NCI-H524 treated with DMSO at 0.1 percent for 48 hours (cell line): Measurements from ENCODE around the gene PHOX2A.
"Not testable (repeated sequence)": the region's sequence is repeated elsewhere in the genome, so short reads cannot be mapped to it uniquely, and the experiment has no call there.

Experiments
- DNase-seq: peaks from one replicate; lab custom pipeline; 2025; lab: John Stamatoyannopoulos, UW

PHOX2A gene

DNA sequence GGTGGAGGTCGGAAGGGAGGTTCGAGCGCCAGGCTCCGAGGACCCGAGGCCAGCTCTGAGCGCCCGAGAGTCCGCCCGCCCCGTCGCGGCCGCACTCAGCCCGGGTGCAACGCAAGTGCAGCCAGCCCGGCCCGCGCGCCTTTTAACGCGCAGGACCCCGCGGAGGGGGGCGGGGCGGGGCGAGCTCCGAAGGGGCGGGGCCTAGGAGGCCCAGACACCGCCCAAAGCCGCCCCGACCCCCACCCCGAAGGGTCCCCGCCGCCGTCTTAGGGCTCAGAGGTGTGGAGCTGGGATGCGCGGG is at the start of gene PHOX2A:
Gene PHOX2A, minus strand, starts transcription at position 117 of the 301 bp plus-strand sequence. CDS start 172 bp downstream, outside the sequence.
- DNase-seq, result no peak

DNA sequence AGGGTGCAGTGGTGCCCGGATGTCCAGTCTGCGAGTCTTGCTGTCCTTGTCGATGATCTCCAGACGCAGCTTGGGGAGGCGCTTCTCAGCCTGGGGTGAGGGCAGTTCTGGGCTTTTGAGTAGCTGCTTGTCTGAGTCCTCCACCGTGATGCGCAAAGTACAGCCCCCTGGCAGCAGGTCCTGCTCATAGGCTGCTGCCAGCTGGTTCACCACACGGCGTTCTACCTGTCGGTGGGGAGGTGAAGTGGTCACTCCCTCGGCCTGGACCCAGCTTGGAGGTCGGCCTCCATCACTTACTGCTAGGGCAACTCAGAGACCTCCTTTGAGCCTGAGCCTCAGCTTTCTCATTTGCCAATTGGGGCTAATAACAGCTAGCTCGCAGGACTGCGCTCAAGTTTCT is 49.4 kb upstream of the PHOX2A start:
- no peak for DNase-seq

DNA sequence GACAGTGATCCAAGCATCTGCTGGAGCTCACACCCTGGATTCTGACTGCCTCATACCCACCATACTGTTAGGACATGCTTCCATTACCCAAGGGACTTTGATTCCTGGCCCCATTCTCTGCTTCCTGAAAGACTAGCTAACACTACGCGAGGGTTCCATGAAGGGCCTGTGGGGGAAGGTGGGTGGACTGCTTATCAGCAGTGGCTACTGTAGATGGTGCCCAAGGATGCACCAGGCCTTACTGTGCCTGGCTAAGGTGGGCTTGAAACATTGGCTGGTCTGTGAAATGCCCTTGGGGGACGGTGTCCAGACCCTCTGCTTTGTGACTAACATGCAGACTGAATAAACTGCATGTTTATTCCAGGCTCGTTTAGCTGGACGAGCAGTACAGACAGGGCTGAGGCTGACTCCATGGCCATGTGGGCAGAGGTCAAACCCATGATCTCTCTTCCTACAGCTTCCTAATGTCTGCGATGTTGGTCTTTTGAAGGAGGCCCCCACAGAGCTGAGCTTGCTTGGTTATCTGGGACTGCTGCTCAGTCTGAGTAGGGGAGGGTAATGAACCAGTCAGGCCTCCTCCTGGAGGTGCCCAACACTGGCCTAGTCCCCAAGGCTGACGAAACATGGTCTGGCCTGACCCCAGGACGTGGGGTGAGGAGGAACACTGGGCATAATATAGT is 48.3 kb upstream of the PHOX2A start:
- DNase-seq, result no peak

DNA sequence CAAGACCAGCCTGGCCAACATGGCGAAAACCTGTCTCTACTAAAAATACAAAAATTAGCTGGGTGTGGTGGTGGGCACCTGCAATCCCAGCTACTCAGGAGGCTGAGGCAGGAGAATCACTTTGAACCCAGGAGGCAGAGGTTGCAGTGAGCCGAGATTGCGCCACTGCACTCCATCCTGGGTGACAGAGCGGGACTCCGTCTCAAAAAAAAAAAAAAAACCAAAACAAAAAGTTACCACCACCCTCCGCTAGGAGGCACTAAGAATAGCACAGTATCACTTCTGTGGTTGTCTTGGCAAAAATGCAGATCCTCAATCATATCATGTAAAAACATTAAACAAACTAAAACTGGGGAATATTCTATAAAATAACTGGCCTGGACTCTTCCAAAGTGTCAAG is 46.8 kb upstream of the PHOX2A start:
- not testable (repeated sequence) for DNase-seq

DNA sequence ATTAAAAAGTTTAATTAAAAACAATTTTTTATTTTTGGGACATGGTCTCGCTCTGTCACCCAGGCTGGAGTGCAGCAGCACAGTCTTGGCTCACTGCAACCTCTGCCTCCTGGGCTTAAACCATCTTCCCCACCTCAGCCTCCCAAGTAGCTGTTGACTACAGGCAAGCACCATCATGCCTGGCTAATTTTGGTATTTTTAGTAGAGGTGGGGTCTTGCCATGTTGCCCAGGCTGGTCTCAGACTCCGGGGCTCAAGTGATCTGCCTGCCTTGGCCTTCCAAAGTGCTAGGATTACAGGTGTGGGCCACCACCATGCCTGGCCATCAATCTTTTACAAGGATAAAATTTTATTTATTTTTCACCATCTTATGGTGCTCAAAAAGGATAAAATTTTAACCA is 43.3 kb upstream of the PHOX2A start:
- DNase-seq, result no peak

DNA sequence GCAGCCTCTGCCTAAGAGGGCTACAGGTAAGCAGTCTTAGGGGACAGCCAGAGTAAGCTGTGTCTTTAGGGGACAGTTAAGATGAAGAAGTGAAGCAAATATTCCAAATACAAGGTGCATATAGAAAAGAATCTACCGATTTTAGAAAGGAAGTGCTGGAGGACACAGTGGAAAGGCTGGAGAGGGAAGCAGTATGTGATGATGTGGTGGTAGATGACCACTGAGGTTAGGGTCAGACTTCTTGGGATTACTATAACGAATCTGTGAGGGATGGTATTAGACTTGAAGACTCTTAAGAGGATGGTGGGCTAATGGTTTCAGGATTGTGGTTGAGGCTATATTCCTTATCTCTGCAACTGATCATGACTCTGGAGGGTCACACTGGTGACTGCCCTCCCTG is 40.0 kb upstream of the PHOX2A start:
- DNase-seq, result no peak

DNA sequence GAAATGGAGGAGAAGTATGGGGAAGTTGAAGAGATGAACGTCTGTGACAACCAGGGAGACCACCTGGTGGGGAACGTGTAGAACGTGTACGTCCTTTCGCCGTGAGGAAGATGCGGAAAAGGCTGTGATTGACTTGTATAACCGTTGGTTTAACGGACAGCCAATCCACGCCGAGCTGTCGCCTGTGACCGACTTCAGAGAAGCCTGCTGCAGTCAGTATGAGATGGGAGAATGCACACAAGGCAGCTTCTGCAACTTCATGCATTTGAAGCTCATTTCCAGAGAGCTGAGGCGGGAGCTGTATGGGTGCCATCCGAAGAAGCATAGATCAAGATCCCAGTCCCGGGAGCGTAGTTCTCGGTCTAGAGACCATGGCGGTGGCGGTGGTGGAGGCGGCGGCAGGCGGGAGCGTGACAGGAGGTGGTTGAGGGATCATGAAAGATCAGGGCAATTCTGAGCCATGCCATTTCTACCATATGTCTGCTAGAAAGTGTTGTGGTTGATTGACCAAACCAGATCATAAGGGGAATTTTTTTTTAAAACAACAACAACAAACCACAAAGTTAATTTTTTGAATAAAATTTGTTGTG is 36.8 kb upstream of the PHOX2A start:
- no peak for DNase-seq

DNA sequence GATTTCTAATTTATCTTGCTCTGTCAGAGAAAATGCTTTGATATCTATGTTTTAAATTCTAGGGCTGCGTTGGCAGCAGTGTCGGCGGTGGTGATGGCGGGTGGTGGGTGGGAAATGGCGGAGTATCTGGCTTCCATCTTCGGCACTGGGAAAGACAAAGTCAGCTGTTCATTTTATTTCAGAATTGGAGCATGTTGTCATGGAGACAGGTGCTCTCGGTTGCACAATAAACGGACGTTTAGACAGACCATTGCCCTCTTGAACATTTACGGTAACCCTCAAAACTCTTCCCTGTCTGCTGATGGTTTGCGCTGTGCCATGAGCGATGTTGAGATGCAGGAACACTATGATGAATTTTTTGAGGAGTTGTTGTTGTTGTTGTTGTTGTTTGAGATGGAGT is 36.1 kb upstream of the PHOX2A start:
- DNase-seq, result no peak

DNA sequence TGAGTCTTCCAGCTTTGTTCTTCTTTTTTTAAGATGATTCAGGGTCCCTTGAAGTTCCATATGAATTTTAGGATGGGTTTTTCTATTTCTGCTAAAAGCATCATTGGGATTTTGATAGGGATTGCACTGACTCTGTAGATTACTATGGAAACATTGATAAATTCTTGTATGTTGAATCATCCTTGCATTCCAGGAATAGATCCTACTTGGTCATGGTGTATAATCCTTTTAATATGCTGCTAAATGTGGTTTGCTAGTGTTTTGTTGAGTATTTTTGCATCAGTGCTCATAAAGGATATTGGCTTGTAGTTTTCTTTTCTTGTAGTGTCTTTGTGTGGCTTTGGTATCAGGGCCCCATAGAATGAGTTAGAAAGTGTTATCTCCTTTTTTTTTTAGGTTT is 34.9 kb upstream of the PHOX2A start:
- no peak for DNase-seq

DNA sequence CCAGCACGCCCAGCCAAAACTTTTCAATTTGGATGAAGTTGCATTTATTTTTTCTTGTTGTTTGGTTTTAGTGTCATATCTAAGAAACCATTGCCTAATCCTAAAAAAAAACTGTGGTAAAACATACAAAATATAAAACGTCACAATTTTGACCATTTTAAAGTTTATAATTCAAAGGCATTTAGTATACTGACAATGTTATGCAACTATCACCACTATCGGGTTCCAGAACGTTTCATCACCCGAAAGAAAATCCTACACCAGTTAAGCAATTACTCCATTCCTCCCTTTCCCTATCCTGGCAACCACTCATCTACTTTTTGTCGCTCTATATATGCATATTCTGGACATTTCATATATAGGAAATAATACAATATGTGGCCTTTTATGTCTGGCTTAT is 30.5 kb upstream of the PHOX2A start:
- no peak for DNase-seq

DNA sequence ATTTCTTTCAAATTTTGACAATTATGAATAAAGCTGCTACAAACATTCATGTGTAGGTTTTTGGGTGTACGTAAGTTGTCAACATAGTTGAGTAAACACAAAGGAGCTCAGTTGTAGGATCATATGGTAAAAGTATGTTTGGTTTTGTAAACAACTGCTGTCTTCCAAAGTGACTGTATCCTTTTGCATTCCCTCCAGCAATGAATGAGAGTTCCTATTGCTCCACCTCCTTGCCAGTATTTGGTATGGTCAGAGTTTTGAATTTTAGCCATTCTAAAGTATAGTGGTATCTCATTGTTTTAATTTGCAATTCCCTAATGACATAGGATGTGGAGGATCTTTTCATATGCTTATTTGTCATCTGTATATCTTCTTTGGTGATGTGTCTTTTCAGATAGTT is 28.0 kb upstream of the PHOX2A start:
- DNase-seq, result no peak

DNA sequence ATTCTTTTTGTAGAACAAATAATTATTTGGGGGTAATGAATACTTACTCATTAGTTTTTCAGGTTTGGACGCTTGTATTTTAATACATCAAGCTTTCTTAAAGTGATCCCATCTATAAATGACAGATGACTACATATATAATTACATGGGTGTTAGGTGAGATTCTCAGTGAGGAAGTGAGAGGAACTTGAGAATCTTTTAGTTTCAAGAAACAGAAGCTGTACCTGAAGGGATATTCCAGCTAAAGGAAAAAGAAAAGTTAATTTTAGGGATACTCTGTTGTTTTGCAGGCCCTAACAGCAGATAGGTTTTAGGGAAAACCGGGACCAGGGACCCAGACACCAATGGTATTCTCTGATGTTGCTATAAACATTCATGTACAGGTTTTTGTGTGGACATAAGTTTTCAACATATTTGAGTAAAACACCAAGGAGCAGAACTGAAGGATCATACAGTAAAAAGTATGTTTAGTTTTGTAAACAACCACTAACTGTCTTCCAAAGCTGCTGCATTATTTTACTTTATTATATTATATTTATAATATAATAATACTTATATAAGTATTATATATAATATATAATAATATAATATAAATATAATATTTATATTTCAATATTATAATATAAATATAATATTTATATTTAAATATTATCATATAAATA is 24.1 kb upstream of the PHOX2A start:
- no peak for DNase-seq

DNA sequence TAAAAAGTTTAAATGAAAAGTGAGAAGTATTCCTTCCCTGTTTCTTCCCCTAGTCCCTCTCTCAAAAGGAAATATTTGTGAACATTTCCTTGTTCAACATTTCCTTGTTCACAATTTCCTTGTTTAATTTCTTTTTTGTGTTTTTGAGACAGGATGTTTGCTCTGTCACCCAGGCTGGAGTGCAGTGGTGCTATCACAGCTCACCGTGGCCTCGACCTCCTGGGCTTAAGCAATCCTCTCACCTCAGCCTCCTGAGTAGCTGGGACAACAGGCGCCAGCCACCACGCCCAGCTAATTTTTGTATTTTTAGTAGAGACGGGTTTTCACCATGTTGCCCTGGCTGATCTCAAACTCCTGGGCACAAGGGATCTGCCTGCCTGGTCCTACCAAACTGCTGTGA is 23.0 kb upstream of the PHOX2A start:
- DNase-seq, result not testable (repeated sequence)

DNA sequence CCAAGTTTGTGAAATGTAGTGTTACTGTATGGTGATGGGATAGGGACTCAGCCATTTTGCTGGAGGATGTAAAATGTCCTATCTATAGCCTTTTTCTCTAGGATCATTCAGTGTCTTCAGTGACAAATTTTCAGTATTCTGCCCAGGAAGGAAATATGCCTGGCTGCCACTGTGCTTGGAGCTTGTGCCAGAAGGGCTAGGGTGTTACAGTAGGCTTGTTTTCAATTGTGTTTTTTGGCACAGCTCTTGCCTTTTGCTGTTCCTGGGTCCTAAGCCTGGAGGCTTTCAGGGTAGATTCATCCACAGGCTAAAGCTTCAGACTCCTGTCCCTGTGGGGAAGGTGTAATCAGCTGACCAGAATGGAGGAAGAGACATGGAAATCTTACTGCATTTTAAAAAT is 22.0 kb upstream of the PHOX2A start:
- no peak for DNase-seq

DNA sequence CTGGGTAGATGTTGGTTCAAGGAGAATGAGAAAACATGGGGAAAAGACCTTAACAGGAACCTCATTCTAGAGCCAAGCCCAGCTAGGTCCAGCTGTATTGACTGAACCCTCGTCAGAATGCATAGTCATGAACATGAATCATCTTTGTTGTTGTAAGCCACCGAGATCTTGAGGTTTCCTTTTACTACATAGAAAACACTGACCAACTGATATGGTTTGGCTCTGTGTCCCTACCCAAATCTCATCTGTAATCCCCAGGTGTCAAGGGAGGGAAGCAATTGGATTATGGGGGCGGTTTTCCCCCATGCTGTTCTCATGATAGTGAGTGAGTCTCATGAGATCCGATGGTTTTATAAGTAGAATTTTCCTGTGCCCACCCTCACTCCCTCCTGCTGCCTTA is 19.4 kb upstream of the PHOX2A start:
- no peak for DNase-seq

DNA sequence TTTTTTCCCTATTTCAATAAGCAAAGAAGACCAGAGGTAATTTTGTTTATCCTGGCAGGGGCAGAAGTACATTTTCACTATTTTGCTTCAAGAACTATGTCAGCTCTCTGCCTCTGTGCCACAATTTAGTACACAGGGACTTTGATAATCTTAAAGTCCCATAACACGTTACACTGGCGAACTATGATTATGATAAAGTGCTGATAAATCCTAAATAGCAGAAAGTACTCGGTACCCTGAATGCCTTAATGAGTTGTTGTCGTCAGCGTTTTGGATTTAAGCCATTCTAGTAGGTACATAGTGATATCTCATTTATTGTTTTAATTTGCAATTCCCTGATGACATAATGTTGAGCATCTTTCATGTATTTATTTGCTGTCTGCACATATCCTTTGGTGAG is 16.6 kb upstream of the PHOX2A start:
- no peak for DNase-seq

DNA sequence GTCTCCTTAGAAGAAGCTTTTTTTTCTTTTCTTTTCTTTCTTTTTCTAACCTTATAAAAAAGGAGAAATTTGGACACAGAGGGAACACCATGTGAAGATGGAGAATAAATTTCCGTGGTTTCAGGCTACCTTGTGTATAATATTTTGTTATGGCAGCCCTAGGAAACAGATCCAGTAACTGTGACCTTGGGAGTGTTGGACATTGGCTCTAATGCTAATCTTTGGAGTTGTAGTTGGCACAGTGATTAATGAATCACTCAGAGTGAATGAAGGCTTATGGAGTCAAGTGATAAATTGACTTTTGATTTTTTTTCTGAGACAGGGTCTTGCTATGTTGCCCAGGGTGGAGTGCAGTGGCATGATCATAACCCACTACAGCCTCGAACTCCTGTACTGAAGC is 15.5 kb upstream of the PHOX2A start:
- DNase-seq, result no peak

DNA sequence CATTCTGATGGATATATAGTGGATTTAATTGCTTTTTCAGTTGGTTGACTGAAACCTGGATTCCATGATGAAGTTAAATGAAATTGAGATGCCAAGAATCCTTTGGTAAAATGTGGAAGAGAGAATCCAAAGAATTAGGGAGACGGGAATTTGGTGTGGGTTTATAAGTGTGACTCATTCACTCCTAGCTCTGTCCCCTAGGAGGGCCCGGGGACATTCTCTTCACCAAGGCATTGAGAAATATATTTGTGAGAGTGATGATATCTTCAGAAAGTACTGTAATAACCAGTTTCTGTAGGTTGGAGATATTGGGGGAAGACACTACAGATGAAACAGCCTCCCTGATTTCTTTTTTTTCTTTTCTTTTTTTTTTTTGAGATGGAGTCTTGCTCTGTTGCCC is 13.6 kb upstream of the PHOX2A start:
- DNase-seq, result no peak

DNA sequence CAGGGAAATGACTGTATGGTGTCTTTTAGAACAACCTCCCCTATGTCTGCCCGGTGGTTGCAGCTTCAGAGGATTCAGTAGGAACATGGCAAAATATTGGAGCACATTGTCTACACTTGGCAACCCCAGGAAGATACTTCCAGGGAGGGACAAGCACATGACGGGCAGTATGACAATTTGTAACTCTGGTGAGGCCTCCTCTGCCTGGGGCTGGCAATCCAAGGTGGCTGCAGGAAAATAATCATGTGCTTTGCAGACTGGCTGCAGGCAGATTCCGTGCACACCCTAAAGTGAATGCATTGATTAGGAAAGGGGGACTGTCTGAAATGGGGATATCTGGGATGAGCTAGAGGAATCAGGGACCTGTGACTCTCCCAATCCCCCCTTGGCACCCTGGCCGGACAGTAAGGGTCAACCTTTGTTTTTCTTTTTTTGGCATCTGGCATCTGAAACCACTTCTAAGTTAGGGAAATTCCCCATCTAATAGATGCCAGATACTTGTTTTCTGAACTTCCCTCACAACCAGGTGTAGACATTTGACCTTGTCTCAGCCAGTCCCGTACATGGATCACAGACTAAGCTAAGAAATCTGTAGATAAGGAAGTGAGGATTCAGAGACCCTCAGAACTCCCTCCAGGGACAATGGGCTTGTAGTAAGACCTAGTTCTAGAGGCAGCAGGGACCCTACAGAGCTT is 10.5 kb upstream of the PHOX2A start:
- no peak for DNase-seq

DNA sequence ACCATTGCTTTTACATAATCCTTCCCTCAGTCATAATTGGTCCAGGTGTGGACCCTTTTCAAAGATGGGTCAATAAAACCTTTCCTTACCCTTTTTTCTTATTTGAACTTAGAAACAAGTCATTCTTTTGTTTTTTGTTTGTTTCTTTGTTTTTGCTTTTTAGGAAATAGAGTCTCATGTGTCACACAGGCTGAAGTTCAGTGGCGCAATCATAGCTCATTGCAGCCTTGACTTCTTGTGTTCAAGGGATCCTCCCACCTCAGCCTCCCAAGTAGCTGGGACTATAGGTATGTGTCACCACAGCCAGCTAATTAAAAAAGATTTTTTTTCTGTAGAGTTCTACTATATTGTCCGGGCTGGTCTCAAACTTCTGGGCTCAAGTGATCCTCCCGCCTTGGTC is 9.4 kb upstream of the PHOX2A start:
- no peak for DNase-seq

DNA sequence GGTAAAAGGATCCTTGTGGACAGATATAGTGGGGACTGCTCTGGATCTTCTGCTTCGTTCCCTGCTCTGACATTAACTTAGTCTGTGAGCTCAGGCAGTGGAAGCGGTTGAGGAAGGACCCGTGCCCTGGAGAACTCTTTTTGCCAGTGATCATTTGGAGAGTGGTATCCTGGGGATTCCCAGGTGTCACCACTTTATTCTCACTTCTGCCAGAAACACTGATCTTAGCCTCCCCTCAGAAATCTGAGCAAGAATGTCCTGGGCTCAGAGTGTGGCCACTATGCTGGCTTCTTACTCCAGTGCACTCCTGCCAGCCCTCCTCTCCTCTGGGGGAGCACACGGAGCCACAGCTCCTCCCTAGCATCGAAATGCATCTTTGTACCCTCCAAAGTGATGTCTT is 7.6 kb upstream of the PHOX2A start:
- DNase-seq, result no peak

DNA sequence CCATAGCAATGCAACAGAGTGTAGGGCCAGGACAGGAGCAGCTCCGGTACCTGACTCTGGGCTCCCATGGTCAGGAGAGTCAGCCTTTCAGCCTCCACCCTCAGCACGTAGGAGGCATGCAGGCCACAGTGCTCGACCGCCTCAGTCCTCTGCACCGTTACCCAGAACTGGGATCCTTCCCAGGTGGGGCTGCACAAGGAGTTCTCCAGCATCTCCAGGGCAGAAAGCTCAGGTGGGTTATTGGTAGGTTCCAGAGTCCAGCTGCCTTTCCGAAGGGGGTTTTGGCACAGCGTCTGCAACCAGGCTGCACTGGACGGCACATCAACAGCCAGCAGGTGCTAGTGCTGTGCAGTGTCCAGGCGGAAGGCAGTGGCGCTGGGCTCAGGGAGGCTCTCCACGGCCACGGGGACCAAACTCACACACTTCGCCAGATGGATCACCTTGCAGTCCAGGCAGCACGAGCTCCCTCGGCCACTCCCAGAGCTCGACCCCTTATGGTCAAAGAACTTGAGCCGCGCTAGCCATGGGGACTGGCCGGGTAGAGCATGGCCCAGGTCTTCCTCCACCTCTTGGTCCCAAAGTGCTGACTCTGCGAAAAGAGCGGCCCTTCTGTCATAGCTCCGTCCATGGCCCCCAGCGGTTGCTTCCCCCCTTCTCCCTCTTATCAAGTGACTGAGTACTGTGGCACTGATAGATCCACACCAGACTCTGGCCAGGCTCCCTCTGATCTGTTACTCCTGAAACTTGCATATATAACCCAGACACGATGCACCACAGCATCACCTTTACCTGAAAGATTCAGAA is 6.9 kb upstream of the PHOX2A start:
- DNase-seq, result no peak
